Endothelial cell of umbilical vein (primary cell): ENCODE data around the gene B3GALT4. TPM values are rescaled to one million over a fixed set of nuclear protein-coding genes. Genes with fewer than 3 reads are reported as not detected.

Source experiments
- BruUV-seq: library from RNA; stranded (reverse); fragments of 400-500 nt; replicated peaks from 2 replicates; lab custom pipeline; 2021; lab: Mats Ljungman, UMichigan
- CTCF ChIA-PET: fragments of 300-600, 350-600 bp; sonication (Branson Sonifier 250); formaldehyde crosslinking; loops from one replicate; lab custom pipeline; 2021; ENCODE audit warnings: antibody characterized with exemption, inconsistent platforms; lab: Charles Lee
- POLR2A ChIA-PET: fragments of 300-600, 350-600 bp; sonication (Branson Sonifier 250); formaldehyde crosslinking; loops from one replicate; lab custom pipeline; 2021; ENCODE audit warnings: antibody characterized with exemption, inconsistent platforms; lab: Charles Lee
- DNase-seq: peaks from one replicate; pipeline ENCODE4 v3.0.0-alpha.2; 2011; ENCODE audit warnings: low read depth, low spot score
- FAIRE-seq: peaks from 2 replicates; lab custom pipeline; 2011; peaks lifted over from hg19 to GRCh38; lab: Jason Lieb, UNC
- H2AFZ ChIP-seq: 2 replicates; pipeline ENCODE4 v1.6.0; 2012; ENCODE audit warnings: low read depth, low read length, control low read depth, inconsistent platforms
- H3K27ac ChIP-seq: 2 replicates; pipeline ENCODE4 v1.5.1; 2011; ENCODE audit warnings: low read depth, mild to moderate bottlenecking, control low read depth, low read length, moderate library complexity; ENCODE audit not compliant: insufficient read depth
- H3K27me3 ChIP-seq, 2 experiments: 2 replicates each; pipeline versions ENCODE4 v1.6.0 to v1.6.1; 2011; ENCODE audit warnings: low read length in 2 of 2, mixed read lengths in 1 of 2; ENCODE audit not compliant: control insufficient read depth in 2 of 2, insufficient read depth in 2 of 2
- H3K36me3 ChIP-seq, 2 experiments: 2 replicates in 1 of 2; 3 replicates in 1 of 2; pipeline ENCODE4 v1.5.1; 2011; ENCODE audit warnings: low read length in 2 of 2, mild to moderate bottlenecking in 1 of 2, moderate library complexity in 1 of 2; ENCODE audit not compliant: control insufficient read depth in 2 of 2, insufficient read depth in 2 of 2; ENCODE audit errors: extremely low read depth in 1 of 2
- H3K4me1 ChIP-seq: 3 replicates; pipeline ENCODE4 v1.5.1; 2011; ENCODE audit warnings: mild to moderate bottlenecking, low read length; ENCODE audit not compliant: control insufficient read depth, insufficient read depth; ENCODE audit errors: extremely low read depth
- H3K4me2 ChIP-seq: 2 replicates; pipeline ENCODE4 v1.6.1; 2011; ENCODE audit warnings: low read length, control low read depth, mixed read lengths; ENCODE audit not compliant: insufficient read depth
- H3K4me3 ChIP-seq, 3 experiments: fragments of 200-600 bp in 1 of 3; sonication (generic), shearing (Covaris generic) in 1 of 3; replicated peaks in 1 of 3; 2 replicates each; pipeline ENCODE4 v1.5.1; 2011 to 2016; ENCODE audit warnings: control low read depth in 3 of 3, low read length in 3 of 3, mild to moderate bottlenecking in 2 of 3, inconsistent platforms in 1 of 3, low read depth in 1 of 3, moderate library complexity in 1 of 3; ENCODE audit not compliant: insufficient read depth in 1 of 3
- H3K79me2 ChIP-seq: 2 replicates; pipeline ENCODE4 v1.6.0; 2012; ENCODE audit warnings: low read length, inconsistent platforms; ENCODE audit not compliant: control insufficient read depth, insufficient read depth
- H3K9ac ChIP-seq: replicated peaks from 2 replicates; pipeline ENCODE3; 2011; ENCODE audit warnings: low read length, control low read depth; ENCODE audit not compliant: insufficient read depth; ENCODE audit errors: extremely low read depth
- H3K9me1 ChIP-seq: replicated peaks from 3 replicates; pipeline ENCODE4 v1.6.0; 2011; ENCODE audit warnings: mild to moderate bottlenecking, low read length; ENCODE audit not compliant: control insufficient read depth, insufficient read depth; ENCODE audit errors: extremely low read depth
- H3K9me3 ChIP-seq: replicated peaks from 2 replicates; pipeline ENCODE4 v1.5.1; 2012; ENCODE audit warnings: low read length, inconsistent platforms; ENCODE audit not compliant: control insufficient read depth, insufficient read depth
- H4K20me1 ChIP-seq: replicated peaks from 2 replicates; pipeline ENCODE3; 2011; ENCODE audit warnings: mild to moderate bottlenecking, low read length; ENCODE audit not compliant: control insufficient read depth, insufficient read depth; ENCODE audit errors: extremely low read depth
- EZH2 ChIP-seq: IDR thresholded peaks from 2 replicates; pipeline ENCODE4 v1.6.1; 2012; ENCODE audit warnings: borderline replicate concordance, low read depth, mild to moderate bottlenecking, moderate library complexity, low read length, inconsistent platforms; ENCODE audit not compliant: severe bottlenecking
- GATA2 ChIP-seq: IDR thresholded peaks from 2 replicates; pipeline ENCODE4 v1.7.0; 2011; ENCODE audit warnings: low read depth, mild to moderate bottlenecking, moderate library complexity, mixed read lengths, low read length; ENCODE audit not compliant: insufficient read length, insufficient read depth
- JUN ChIP-seq: IDR thresholded peaks from 2 replicates; pipeline ENCODE4 v1.6.1; 2011; ENCODE audit warnings: borderline replicate concordance, low read depth; ENCODE audit not compliant: insufficient read length, insufficient read depth
- MYC ChIP-seq: IDR thresholded peaks from one replicate; pipeline ENCODE4 v1.6.1; 2011; ENCODE audit warnings: mild to moderate bottlenecking, low read depth, low read length
- POLR2A ChIP-seq: IDR thresholded peaks from 2 replicates; pipeline ENCODE4 v1.6.1; 2012; ENCODE audit warnings: low read depth, mild to moderate bottlenecking, control low read depth, low read length
- POLR2AphosphoS5 ChIP-seq: IDR thresholded peaks from 2 replicates; pipeline ENCODE4 v1.6.1; 2012; ENCODE audit warnings: low read depth, mild to moderate bottlenecking, control low read depth, low read length, moderate library complexity; ENCODE audit not compliant: insufficient read depth
- dilution Hi-C: fragments of 300-500 bp; cut with MboI; formaldehyde crosslinking; loops from one replicate; pipeline ENCODE4 v1.15.0; 2019; ENCODE audit warnings: low sequenced_read_pairs; ENCODE audit not compliant: extremely low pct_ligation_motif_present
- intact Hi-C: fragments of 100-400 bp; cut with micrococcal nuclease; formaldehyde crosslinking; loops from one replicate; pipeline ENCODE4 v1.10.0; 2022
- polyA plus RNA-seq, 4 experiments: library from polyadenylated mRNA; depleted of rRNA in 3 of 4; stranded (reverse) in 3 of 4; unstranded in 1 of 4; fragments of >200 nt; gene quantifications; 2 replicates each; pipeline versions ENCODE4 v1.2.1 to v1.2.3, GENCODE V29; 2011 to 2012; ENCODE audit warnings: missing spikeins in 1 of 4
- total RNA-seq: library from RNA; stranded (reverse); gene quantifications from 2 replicates; pipeline ENCODE4 v1.2.3, GENCODE V29; 2021
- TF ChIP-seq, protein P1 (sequence below), 2 donors: IDR thresholded peaks; 1 replicate in 1 of 2; 2 replicates in 1 of 2; pipeline ENCODE4 v1.5.1; 2011; ENCODE audit warnings: low read length in 2 of 2, mild to moderate bottlenecking in 2 of 2, moderate library complexity in 2 of 2, control low read depth in 1 of 2, inconsistent platforms in 1 of 2, low read depth in 1 of 2; ENCODE audit not compliant: insufficient read depth in 1 of 2; ENCODE audit errors: extremely low read depth in 1 of 2
- TF ChIP-seq, protein P2 (sequence below): IDR thresholded peaks from 2 replicates; pipeline ENCODE4 v1.6.1; 2011; ENCODE audit not compliant: insufficient read depth, insufficient read length

B3GALT4 gene
- total and polyA plus RNA-seq, 2 donors (not counting 3 experiments of a cell fraction or from before 2014, with no cell fraction given) = 4.5 to 5.6 TPM

DNA sequence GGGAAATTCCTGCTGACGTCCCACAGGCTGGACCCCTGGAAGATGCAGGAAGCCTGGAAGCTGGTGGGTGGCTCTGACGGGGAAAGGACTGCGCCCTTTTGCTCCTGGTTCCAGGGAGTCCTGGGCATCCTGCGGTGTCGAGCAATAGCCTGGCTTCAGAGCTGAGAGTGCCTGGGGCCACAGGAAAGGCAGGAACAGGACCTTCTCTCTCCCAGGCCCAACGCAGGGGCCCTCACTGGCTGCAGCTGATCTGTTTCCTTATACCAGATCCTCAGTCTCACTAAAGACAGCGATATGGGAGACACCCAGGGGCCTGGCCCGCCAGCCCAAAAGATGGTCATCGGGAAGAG is 1.4 kb downstream of the B3GALT4 start:
- peaks cover 6 to 39% of the 10 kb centered on the region in 2 experiments for H3K36me3 ChIP-seq
- ChIA-PET POLR2A (interaction anchor here (2.3 kb wide), 1 partner anchor 21 kb away, joined by 8 read pairs; no protein-coding TSS in a partner anchor), CTCF (interaction anchor here (0.5 to 4.0 kb wide), 8 partner anchors 11 to 147 kb away, joined by 3 to 39 read pairs (median 4); partner anchors contain the start of genes PFDN6, RGL2, TAPBP and WDR46)
- no peak overlapping the region for H3K4me3 ChIP-seq
- no peaks in the 10 kb centered on the region for H4K20me1 ChIP-seq
- H3K4me1 ChIP-seq = peaks cover 34% of the 10 kb centered on the region
- BruUV-seq = no TSS peak
- H2AFZ ChIP-seq = no peak overlapping the region
- intact Hi-C loops = no loop called here
- dilution Hi-C loops = no loop called here
- DNase-seq = no peak
- no peak overlapping the region for H3K9ac ChIP-seq
- H3K27ac ChIP-seq = no peak overlapping the region
- peaks cover 25% of the 10 kb centered on the region for H3K79me2 ChIP-seq
- no peaks in the 10 kb centered on the region for H3K27me3 ChIP-seq
- FAIRE-seq = no peak
- H3K4me2 ChIP-seq = no peak overlapping the region
- no peaks in the 10 kb centered on the region for H3K9me3 ChIP-seq
- H3K9me1 ChIP-seq = no peaks in the 10 kb centered on the region
- TF ChIP-seq GATA2 (no peak), MYC (no peak), POLR2AphosphoS5 (no peak), JUN (no peak), POLR2A (no peak), EZH2 (no peak)
- TF ChIP-seq, protein P1, sequence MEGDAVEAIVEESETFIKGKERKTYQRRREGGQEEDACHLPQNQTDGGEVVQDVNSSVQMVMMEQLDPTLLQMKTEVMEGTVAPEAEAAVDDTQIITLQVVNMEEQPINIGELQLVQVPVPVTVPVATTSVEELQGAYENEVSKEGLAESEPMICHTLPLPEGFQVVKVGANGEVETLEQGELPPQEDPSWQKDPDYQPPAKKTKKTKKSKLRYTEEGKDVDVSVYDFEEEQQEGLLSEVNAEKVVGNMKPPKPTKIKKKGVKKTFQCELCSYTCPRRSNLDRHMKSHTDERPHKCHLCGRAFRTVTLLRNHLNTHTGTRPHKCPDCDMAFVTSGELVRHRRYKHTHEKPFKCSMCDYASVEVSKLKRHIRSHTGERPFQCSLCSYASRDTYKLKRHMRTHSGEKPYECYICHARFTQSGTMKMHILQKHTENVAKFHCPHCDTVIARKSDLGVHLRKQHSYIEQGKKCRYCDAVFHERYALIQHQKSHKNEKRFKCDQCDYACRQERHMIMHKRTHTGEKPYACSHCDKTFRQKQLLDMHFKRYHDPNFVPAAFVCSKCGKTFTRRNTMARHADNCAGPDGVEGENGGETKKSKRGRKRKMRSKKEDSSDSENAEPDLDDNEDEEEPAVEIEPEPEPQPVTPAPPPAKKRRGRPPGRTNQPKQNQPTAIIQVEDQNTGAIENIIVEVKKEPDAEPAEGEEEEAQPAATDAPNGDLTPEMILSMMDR (IDR thresholded peaks at IDR 0.05; ENCODE audit: extremely low read depth in 1 of 2, insufficient read depth in 1 of 2, low read depth in 1 of 2, low read length in 2 of 2) = no peak
- TF ChIP-seq, protein P2, sequence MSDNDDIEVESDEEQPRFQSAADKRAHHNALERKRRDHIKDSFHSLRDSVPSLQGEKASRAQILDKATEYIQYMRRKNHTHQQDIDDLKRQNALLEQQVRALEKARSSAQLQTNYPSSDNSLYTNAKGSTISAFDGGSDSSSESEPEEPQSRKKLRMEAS = no peak
